HCT116 (cell line): Measurements from ENCODE around the gene GPHN. TPM values are rescaled to one million over a fixed set of nuclear protein-coding genes. Genes with fewer than 3 reads are reported as not detected.

ENCODE experiments used
- ATAC-seq: fragments of 200-7000 bp; cut with Tn5 transposase; 2 replicates; pipeline ENCODE4 v1.9.1; 2020; ENCODE audit warnings: mild to moderate bottlenecking, moderate library complexity
- BruUV-seq: library from RNA; stranded (reverse); fragments of 400-500 nt; replicated peaks from 2 replicates; lab custom pipeline; 2021; lab: Mats Ljungman, UMichigan
- CTCF ChIA-PET: fragments of 300-600 bp; sonication (Branson Sonifier 250); formaldehyde crosslinking; loops from one replicate; lab custom pipeline; 2021; ENCODE audit warnings: antibody characterized with exemption; lab: Charles Lee
- POLR2A ChIA-PET: fragments of 300-600, 350-600 bp; sonication (Branson Sonifier 250); formaldehyde crosslinking; loops from one replicate; lab custom pipeline; 2021; ENCODE audit warnings: antibody characterized with exemption; lab: Charles Lee
- RAD21 ChIA-PET, 2 experiments: fragments of 300-600 bp; sonication (Branson Sonifier 250); formaldehyde crosslinking; loops; one replicate each; lab custom pipeline; 2023; ENCODE audit warnings: low total read pairs in 2 of 2; ENCODE audit not compliant: uncharacterized antibody in 2 of 2, unreplicated experiment in 2 of 2, low non-redundant PET in 1 of 2; lab: Charles Lee
- DNase-seq: peaks from one replicate; pipeline ENCODE4 v3.0.0-alpha.2; 2010; ENCODE audit warnings: low read depth, low spot score
- H2AFZ ChIP-seq: fragments of 200-600 bp; shearing (Covaris generic), sonication (generic); 2 replicates; pipeline ENCODE4 v1.6.1; 2017; ENCODE audit warnings: low read depth, mixed run types, mixed read lengths, antibody characterized with exemption, low read length; ENCODE audit not compliant: poor library complexity, severe bottlenecking
- H3K27ac ChIP-seq: 2 replicates; pipeline ENCODE4 v1.5.1; 2012; ENCODE audit warnings: low read depth, low read length
- H3K27me3 ChIP-seq: fragments of 200-600 bp; sonication (generic); 2 replicates; pipeline ENCODE4 v1.6.1; 2016; ENCODE audit warnings: mixed run types, low read length, mixed read lengths; ENCODE audit not compliant: insufficient read depth
- H3K36me3 ChIP-seq, 2 experiments: fragments of 200-500 bp in 1 of 2; fragments of 200-600 bp in 1 of 2; sonication (Bioruptor generic) in 1 of 2; sonication (generic) in 1 of 2; 2 replicates each; pipeline versions ENCODE4 v1.5.1 to v1.6.1; 2014 to 2016; ENCODE audit warnings: low read length in 2 of 2, inconsistent platforms in 1 of 2, mixed read lengths in 1 of 2, mixed run types in 1 of 2; ENCODE audit not compliant: insufficient read depth in 2 of 2, control insufficient read depth in 1 of 2
- H3K4me1 ChIP-seq, 2 experiments: fragments of 200-600 bp in 1 of 2; sonication (generic) in 1 of 2; 2 replicates each; pipeline versions ENCODE4 v1.5.1 to v1.6.1; 2012 to 2017; ENCODE audit warnings: low read length in 2 of 2, inconsistent platforms in 1 of 2, mild to moderate bottlenecking in 1 of 2, mixed read lengths in 1 of 2, mixed run types in 1 of 2, moderate library complexity in 1 of 2; ENCODE audit not compliant: insufficient read depth in 2 of 2, control insufficient read depth in 1 of 2
- H3K4me2 ChIP-seq: fragments of 200-600 bp; sonication (generic); 2 replicates; pipeline ENCODE4 v1.6.1; 2017; ENCODE audit warnings: mixed run types, low read length, mixed read lengths
- H3K4me3 ChIP-seq, 2 experiments: fragments of 200-600 bp in 1 of 2; sonication (generic) in 1 of 2; replicated peaks in 1 of 2; 2 replicates each; pipeline ENCODE4 v1.5.1; 2011 to 2016; ENCODE audit warnings: low read length in 2 of 2, control low read depth in 1 of 2, low read depth in 1 of 2, mild to moderate bottlenecking in 1 of 2, mixed read lengths in 1 of 2, mixed run types in 1 of 2
- H3K79me2 ChIP-seq: fragments of 200-600 bp; sonication (generic); 2 replicates; pipeline ENCODE4 v1.6.1; 2017; ENCODE audit warnings: mild to moderate bottlenecking, mixed run types, low read length, moderate library complexity, mixed read lengths; ENCODE audit not compliant: insufficient read depth
- H3K9ac ChIP-seq: fragments of 200-600 bp; sonication (generic); 2 replicates; pipeline ENCODE4 v1.6.1; 2016; ENCODE audit warnings: low read length, mixed read lengths
- H3K9me2 ChIP-seq: fragments of 200-600 bp; sonication (generic), shearing (Covaris generic); 2 replicates; pipeline ENCODE4 v1.6.1; 2017; ENCODE audit warnings: mixed run types, mild to moderate bottlenecking, moderate library complexity; ENCODE audit not compliant: insufficient read depth
- H3K9me3 ChIP-seq, 2 experiments: fragments of 200-500 bp in 1 of 2; fragments of 200-600 bp in 1 of 2; sonication (Bioruptor generic) in 1 of 2; sonication (generic) in 1 of 2; 2 replicates each; pipeline ENCODE4 v1.6.1; 2014 to 2017; ENCODE audit warnings: low read length in 2 of 2, mixed read lengths in 2 of 2, inconsistent platforms in 1 of 2, low read depth in 1 of 2, mild to moderate bottlenecking in 1 of 2, mixed run types in 1 of 2, moderate library complexity in 1 of 2; ENCODE audit not compliant: control insufficient read depth in 1 of 2, insufficient read depth in 1 of 2
- H4K20me1 ChIP-seq: fragments of 200-600 bp; sonication (generic), shearing (Covaris generic); 2 replicates; pipeline ENCODE4 v1.6.1; 2017; ENCODE audit warnings: mixed run types, mild to moderate bottlenecking, moderate library complexity; ENCODE audit not compliant: insufficient read depth
- CBX3 ChIP-seq: IDR thresholded peaks from 2 replicates; pipeline ENCODE4 v1.6.1; 2012; ENCODE audit warnings: low read depth
- EZH2 ChIP-seq: fragments of 200-600 bp; sonication (generic); IDR thresholded peaks from 2 replicates; pipeline ENCODE4 v1.6.1; 2017; ENCODE audit warnings: antibody characterized with exemption, mixed run types
- FOSL1 ChIP-seq: IDR thresholded peaks from 2 replicates; pipeline ENCODE4 v1.6.1; 2012; ENCODE audit warnings: low read depth
- POLR2AphosphoS5 ChIP-seq: IDR thresholded peaks from 2 replicates; pipeline ENCODE4 v1.6.1; 2011; ENCODE audit warnings: mild to moderate bottlenecking, low read depth, low read length, moderate library complexity
- TCF7L2 ChIP-seq: IDR thresholded peaks from 2 replicates; pipeline ENCODE4 v1.7.0; 2011; ENCODE audit warnings: borderline replicate concordance, inconsistent platforms; ENCODE audit not compliant: insufficient read depth, insufficient read length; ENCODE audit errors: extremely low read depth
- ZFX ChIP-seq: fragments of 450-650 bp; IDR thresholded peaks from 2 replicates; pipeline ENCODE4 v1.6.1; 2017
- intact Hi-C: fragments of 100-400 bp; cut with micrococcal nuclease; formaldehyde crosslinking; loops from 2 replicates; pipeline ENCODE4 v1.10.0; 2022
- total RNA-seq: library from RNA; stranded (reverse); gene quantifications from one replicate; pipeline ENCODE4 v1.2.1, GENCODE V29; 2021; ENCODE audit not compliant: unreplicated experiment
- TF ChIP-seq, protein P1 (sequence below), 3 experiments: fragments of 200-600 bp in 1 of 3; sonication (generic) in 1 of 3; IDR thresholded peaks in 2 of 3; conservative IDR thresholded peaks in 1 of 3; 2 replicates each; pipeline ENCODE4 v1.5.1; 2012 to 2017; ENCODE audit warnings: low read depth in 2 of 3, low read length in 2 of 3, antibody characterized with exemption in 1 of 3, borderline replicate concordance in 1 of 3, control low read depth in 1 of 3, mild to moderate bottlenecking in 1 of 3, mixed read lengths in 1 of 3, mixed run types in 1 of 3, moderate library complexity in 1 of 3; ENCODE audit not compliant: insufficient read depth in 1 of 3
- TF ChIP-seq, protein P2 (sequence below): IDR thresholded peaks from 2 replicates; pipeline ENCODE4 v1.6.1; 2012

GPHN gene
- total RNA-seq, 1 experiment from 2014 or later = 43.8 TPM

DNA sequence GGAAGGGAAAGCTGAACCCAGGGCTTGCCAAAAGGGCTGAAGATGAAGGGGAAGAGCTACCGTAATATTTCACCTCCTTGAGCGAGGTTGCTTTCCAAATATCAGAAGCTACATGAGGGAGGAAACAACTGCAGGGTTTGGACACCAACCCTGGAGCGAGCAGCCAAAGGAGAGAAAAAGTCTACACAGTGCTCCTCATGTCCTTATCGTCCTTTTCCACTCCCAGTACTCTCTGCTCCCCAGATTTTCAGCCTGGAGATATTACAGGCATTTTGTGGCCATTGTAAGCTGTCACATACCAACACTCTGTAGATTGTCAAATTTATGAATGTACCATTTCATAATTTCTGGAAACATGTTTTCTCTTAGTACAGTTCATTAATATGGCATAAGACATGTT lies 115.9 kb downstream of the GPHN start:
- no TSS peak for BruUV-seq
- Histone ChIP-seq H3K79me2 (peaks cover 59% of the 10 kb centered on the region), H3K9me2 (no peaks in the 10 kb centered on the region), H3K27me3 (no peaks in the 10 kb centered on the region)
- POLR2A ChIA-PET = no interaction called here
- ATAC-seq = peak; percentile 32; the same call in 1 of the 2 replicates
- TF ChIP-seq ZFX (no peak), CBX3 (no peak), FOSL1 (no peak), TCF7L2 (no peak), EZH2 (no peak), POLR2AphosphoS5 (no peak)
- TF ChIP-seq, protein P1, sequence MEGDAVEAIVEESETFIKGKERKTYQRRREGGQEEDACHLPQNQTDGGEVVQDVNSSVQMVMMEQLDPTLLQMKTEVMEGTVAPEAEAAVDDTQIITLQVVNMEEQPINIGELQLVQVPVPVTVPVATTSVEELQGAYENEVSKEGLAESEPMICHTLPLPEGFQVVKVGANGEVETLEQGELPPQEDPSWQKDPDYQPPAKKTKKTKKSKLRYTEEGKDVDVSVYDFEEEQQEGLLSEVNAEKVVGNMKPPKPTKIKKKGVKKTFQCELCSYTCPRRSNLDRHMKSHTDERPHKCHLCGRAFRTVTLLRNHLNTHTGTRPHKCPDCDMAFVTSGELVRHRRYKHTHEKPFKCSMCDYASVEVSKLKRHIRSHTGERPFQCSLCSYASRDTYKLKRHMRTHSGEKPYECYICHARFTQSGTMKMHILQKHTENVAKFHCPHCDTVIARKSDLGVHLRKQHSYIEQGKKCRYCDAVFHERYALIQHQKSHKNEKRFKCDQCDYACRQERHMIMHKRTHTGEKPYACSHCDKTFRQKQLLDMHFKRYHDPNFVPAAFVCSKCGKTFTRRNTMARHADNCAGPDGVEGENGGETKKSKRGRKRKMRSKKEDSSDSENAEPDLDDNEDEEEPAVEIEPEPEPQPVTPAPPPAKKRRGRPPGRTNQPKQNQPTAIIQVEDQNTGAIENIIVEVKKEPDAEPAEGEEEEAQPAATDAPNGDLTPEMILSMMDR (IDR thresholded peaks at IDR 0.05 in 2 of 3, conservative IDR thresholded peaks at IDR 0.05 in 1 of 3; ENCODE audit: borderline replicate concordance in 1 of 3, insufficient read depth in 1 of 3, low read depth in 2 of 3, low read length in 2 of 3) = no peak
- TF ChIP-seq, protein P2, sequence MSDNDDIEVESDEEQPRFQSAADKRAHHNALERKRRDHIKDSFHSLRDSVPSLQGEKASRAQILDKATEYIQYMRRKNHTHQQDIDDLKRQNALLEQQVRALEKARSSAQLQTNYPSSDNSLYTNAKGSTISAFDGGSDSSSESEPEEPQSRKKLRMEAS = no peak
- TF ChIP-seq, all 23 proteins: peak for 0
- ChIA-PET CTCF (interaction anchor here (0.9 to 2.0 kb wide), 19 partner anchors 11 to 1080 kb away, joined by 3 to 10 read pairs (median 4); partner anchors contain the start of genes ATP6V1D and EIF2S1), RAD21 (interaction anchor here (0.9 to 1.4 kb wide), 2 partner anchors 122 to 264 kb away, joined by 4 read pairs; no protein-coding TSS in a partner anchor)
- Histone ChIP-seq H3K4me1 (no peaks in the 10 kb centered on the region), H3K4me2 (no peak overlapping the region), H4K20me1 (peaks cover 4% of the 10 kb centered on the region; the same call in 1 of the 2 replicates), H3K4me3 (no peak overlapping the region), H3K9ac (no peak overlapping the region), H2AFZ (no peak overlapping the region), H3K9me3 (no peaks in the 10 kb centered on the region), H3K36me3 (no peaks in the 10 kb centered on the region), H3K27ac (no peak overlapping the region)
- intact Hi-C loops = loop anchor here (1.0 to 10.0 kb wide), 3 partner anchors 121 to 1078 kb away; partner anchors contain the start of gene RDH12
- no peak for DNase-seq
